G401 (cell line): ENCODE results near the gene BCL2L15. TPM values are rescaled to one million over a fixed set of nuclear protein-coding genes. Genes with fewer than 3 reads are reported as not detected.

Experiments
- DNase-seq: peaks from one replicate; pipeline ENCODE4 v3.0.0-alpha.2; 2015; ENCODE audit warnings: low spot score
- in situ Hi-C: cut with HindIII; loops from 2 replicates; pipeline ENCODE4 v1.10.0; 2016; ENCODE audit warnings: low sequenced_read_pairs, mixed read lengths
- total RNA-seq: library from RNA; depleted of rRNA; stranded (reverse); fragments of >200 nt; shearing (Covaris generic); gene quantifications from 2 replicates; pipeline ENCODE4 v1.2.3, GENCODE V29; 2014

The BCL2L15 gene
- total RNA-seq, 1 experiment from 2014 or later: 0.64 TPM

DNA sequence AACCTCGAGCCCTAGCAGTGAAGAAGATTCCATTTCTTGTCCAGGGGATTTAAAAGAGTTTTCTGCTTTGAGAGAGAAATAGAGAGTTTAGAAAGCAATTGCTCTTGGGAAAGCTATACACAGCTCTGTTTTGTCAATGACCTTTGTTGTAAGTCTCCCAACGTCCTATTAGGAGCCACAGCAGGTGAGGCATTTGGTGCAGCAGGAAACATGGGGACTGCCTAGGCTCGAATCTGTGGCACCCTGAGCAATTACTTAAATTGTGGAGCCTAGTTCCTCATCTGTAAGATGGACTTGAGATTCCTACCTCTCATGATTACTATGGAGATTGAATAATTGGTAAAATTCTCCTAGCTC is 25.9 kb upstream of the BCL2L15 start:
- DNase-seq: no peak
- in situ Hi-C loops: no loop called here

GRCh38 chr1:113912594-113913311 is 25.4 kb upstream of the BCL2L15 start:
- in situ Hi-C loops: no loop called here
- DNase-seq: peak; percentile 96

DNA sequence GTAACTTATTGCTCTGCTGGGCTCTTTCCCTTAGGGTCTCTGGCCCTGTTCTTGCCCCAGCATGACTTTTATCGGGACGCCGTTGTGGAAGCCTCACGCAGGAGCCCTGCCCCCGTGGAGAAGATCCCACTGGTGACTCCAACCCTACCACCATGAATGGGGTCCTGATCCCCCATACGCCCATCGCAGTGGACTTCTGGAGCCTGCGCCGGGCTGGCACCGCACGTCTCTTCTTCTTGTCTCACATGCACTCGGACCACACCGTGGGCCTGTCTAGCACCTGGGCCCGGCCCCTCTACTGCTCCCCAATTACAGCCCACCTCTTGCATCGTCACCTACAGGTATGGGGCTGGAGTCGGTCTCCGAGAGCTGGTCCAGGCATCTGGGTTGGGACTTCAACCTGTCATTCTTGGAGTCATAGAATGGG is 18.1 kb upstream of the BCL2L15 start:
- in situ Hi-C loops: no loop called here
- DNase-seq: peak; percentile 46

DNA sequence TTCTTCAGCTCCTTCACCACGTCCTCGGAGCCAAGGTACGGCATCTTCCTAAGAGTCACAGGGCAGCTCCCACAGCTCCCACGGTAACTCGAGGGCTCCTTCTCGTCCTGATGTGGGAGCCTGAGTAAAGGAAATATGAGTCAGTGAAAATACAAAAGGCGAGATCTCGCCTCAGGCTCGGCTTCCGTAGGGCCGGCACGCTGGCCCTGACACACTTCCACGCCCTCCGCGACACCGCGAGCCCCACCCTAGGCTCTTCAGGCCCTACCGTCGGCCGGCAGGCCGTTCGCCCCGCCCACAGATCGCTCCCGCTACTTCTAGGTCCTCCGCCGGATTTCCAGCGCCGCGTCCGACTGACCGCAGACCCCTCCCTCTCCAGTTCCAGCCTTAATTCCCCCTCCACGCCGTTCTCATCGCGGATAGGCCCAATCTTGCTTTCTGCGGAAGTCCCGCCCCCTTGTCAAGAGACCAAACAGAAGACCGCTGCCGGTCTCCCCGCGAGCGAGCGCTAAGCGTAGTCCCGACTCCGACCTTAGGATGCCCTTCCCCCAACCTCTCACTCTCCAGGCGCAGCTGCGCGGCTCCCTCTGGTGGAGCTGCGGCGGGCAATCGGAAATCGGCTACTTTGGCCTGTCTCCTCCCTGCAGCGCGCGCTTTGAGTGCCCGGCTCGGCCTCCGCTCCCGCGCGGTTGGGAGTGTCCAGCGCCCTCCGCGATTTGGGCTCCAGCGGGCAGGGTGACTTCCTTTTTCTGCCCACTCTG is 17.5 kb upstream of the BCL2L15 start, which contains the start of the genes AP4B1 and DCLRE1B:
Gene AP4B1, minus strand, starts transcription at position 126 of the 761 bp plus-strand sequence. Its CDS starts 82 bp downstream, at position 44.
Gene DCLRE1B, plus strand, starts transcription at position 653 of the 761 bp plus-strand sequence. CDS start 261 bp downstream, outside the sequence.
- in situ Hi-C loops: no loop called here

GRCh38 chr1:113904293-113904673 is 16.9 kb upstream of the BCL2L15 start:
- DNase-seq: peak; percentile 49
- in situ Hi-C loops: no loop called here

More for the DNA sequence above, 17.5 kb upstream of the BCL2L15 start, which contains the start of the genes AP4B1 and DCLRE1B:
- DNase-seq: peak; percentile 99

- DNase-seq: no peak
- in situ Hi-C loops: no loop called here
Measured at GRCh38 chr1:113903501-113904292, 16.3 kb upstream of the BCL2L15 start.

DNA sequence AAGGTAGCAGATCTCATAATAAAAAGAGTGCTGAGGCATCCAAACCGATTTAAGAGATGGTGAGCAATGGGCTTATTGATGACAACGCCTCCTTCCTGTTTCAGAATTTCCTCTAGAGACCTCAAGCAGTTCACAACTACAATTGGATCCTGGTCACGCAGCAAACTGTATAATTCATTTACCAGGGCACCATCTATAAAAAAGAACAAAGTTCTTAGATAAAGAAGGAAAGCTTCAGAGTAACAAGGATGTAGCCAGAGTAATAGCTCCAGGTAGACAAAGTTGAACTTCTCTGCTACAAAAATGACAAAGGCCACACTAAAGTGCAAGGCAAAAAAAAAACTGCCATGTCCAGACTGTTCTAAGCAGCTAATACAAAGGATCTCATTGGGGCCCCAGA is 13.8 kb upstream of the BCL2L15 start:
- DNase-seq: no peak
- in situ Hi-C loops: no loop called here

GRCh38 chr1:113899111-113899510 is 11.7 kb upstream of the BCL2L15 start:
- in situ Hi-C loops: no loop called here
- DNase-seq: no peak

DNA sequence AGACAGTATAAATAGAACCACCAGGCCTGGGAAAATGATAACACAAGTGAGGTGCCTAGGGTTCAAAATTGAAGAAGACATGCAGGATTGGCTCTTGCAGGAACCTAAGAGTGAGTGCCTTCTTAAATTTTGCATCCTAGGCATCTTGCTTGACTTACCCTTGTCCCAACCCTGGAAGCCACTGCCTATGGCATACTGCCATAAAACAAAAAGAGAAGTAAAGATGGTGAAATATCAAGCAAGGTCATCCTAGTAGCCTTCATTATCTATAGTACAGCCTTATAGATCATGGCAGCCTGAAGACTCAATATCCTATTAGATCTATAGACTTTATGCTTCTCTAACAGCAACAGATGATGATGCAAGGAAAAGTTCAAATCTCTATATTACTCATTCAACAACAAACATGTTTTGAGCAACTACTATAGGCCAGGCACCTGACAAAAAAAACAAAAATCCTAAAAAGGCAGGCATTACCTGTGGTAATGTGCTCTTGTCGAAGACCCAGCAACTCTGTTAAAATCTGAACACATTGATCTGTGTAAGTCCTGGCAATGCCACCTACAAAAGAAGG is 10.9 kb upstream of the BCL2L15 start:
- no peak for DNase-seq
- in situ Hi-C loops: no loop called here

GRCh38 chr1:113895961-113896360 is 8.6 kb upstream of the BCL2L15 start:
- in situ Hi-C loops: no loop called here
- DNase-seq: no peak

DNA sequence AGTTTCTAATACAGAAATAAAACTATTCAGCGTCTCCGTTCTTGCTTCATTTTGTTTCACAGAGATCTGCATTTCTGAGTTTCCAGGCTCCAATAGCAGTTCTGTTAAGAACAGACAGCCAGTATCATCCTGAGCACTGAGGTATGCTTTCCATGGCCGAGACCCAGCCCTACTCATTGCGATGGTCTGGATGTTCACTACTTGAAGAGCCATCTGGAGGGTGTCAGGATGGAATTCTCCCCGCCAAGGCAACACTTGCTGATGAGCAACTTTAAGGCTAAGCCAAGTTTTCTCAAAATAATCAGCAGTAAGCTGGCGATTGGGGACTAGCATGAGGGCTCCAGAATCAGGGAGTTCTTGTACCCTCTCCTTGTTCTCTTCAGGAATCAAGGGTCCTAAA is 7.7 kb upstream of the BCL2L15 start:
- in situ Hi-C loops: no loop called here
- DNase-seq: peak; percentile 76

DNA sequence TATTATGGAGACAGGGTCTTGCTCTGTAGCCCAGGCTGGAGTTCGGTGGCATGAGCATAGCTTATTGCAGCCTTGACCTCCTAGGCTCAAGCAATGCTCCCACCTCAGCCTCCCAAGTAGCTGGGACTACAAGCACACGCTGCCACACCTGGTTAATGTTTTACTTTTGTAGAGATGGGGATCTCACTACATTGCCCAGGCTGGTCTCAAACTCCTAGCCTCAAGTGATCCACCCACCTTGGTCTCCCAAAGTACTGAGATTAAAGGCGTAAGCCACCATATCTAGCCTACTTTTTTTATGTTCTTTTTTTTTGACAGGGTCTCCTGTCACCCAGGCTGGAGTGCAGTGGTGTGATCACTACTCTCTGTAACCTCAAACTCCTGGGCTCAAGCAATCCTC is 5.9 kb upstream of the BCL2L15 start:
- in situ Hi-C loops: no loop called here
- no peak for DNase-seq

- in situ Hi-C loops: no loop called here
Measured at GRCh38 chr1:113891631-113892220, 4.3 kb upstream of the BCL2L15 start.

GRCh38 chr1:113890816-113891215 is 3.4 kb upstream of the BCL2L15 start:
- in situ Hi-C loops: no loop called here

More at GRCh38 chr1:113891631-113892220, 4.3 kb upstream of the BCL2L15 start:
- no peak for DNase-seq

GRCh38 chr1:113886417-113887401 is 672 bp downstream of the BCL2L15 start:
- no peak for DNase-seq
- in situ Hi-C loops: no loop called here

More at GRCh38 chr1:113890816-113891215, 3.4 kb upstream of the BCL2L15 start:
- DNase-seq: no peak

DNA sequence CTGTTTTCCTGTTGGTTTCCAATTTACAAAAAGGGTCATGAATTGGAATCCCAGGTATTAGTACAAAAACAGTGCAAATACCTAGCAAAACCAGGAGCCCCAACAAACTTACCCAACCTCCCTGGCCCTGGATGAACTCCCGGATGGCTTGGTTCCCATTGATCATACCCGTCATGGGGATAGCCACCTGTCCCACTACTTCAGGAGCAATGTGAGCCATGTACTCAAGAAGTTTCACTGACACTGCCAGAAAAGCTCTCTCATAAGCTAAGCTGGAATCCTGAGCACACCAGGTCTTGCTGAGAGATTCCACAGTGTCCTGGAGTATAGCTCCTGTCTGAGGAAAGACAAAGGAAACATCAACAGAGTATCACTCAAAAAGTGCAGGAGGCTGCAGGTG is 5.7 kb downstream of the BCL2L15 start:
- in situ Hi-C loops: no loop called here
- peak; percentile 93 for DNase-seq

GRCh38 chr1:113879739-113880038 is 7.7 kb downstream of the BCL2L15 start:
- in situ Hi-C loops: no loop called here
- no peak for DNase-seq

GRCh38 chr1:113876176-113876575 is 11.2 kb downstream of the BCL2L15 start:
- in situ Hi-C loops: no loop called here

More at GRCh38 chr1:113876176-113876575, 11.2 kb downstream of the BCL2L15 start:
- no peak for DNase-seq
